HG03064 (cell line): Measurements from ENCODE around the gene DECR2.

Source experiments
- ATAC-seq: cut with Tn5 transposase; IDR thresholded peaks from one replicate; pipeline ENCODE4 v1.9.1; 2021; ENCODE audit warnings: low read depth; ENCODE audit not compliant: unreplicated experiment

DECR2 gene

DNA sequence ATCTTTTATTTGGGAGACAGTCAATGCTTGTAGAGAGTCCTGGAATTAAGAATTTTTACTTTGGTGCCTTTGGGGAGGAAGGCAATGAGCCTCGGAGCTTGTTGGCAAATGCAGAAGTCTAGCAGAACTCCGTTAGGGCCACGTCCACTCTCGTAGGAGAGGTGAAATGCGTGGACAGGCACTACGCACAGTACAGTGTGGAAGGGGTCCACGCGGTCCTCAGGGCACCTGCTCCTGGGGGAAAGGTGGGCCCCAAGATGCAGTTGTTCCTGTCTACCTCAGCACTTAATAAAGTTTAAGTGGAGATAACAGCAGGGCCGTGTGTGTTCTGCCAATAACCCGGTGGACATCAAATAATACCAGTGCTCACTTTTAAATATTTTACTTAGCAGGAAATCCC, 25.6 kb downstream of the DECR2 start:
- ATAC-seq, result no peak

DNA sequence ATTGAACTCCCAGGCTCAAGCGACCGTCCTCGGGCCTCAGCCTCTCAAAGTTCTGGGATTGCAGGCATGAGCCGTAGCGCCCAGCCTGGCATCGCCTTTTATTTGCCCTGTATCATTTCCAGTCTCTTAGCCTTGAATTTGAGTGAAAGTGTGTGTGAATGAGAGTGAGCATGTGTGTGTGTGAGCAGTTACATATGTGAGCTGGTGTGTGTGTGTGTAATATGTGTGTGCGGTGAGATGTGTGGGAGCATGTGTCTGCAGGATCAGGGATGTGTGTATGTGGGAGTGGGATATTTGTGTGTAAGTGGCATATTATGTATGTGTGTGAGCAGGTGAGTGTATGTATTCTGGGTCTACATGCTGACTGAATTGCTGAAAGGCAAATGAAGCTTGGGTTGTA, 29.2 kb downstream of the DECR2 start:
- ATAC-seq, result no peak

DNA sequence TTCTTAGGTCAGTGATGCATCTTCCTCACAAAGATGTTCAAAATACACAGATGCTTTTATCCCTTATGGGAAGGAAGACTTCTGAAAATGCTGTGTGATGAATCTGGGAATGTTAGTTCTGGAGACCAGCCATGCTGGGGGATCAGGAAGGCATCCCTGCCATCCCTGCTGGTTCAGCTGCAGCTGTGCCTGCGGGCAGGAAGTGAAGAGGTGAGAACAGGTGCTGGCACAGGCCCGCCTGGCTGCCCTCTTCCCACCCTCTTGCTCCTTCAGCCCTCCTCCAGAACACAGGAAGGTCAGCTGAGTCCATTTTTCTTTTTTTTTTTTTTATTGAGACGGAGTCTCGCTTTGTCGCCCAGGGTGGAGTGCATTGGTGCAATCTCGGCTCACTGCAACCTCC, 38.9 kb downstream of the DECR2 start:
- no peak for ATAC-seq

DNA sequence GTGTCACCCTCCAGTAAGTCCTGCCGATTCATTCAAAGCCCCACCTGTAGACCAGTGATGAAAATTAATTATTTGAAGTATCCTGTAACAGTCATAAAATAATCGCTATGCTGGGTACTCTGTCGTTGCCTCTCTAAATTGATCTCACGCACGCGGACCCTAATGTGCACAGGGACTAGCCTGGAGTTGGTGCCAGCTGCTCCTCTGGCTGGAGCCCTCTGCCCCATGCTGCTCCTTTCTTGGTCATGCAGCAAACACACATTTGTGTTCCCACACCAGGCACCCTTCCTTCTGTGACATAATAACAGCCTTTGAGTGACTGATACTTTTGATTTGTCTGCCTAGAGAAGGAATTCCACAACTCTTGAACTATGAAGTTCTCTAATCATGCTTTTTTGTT, 39.8 kb downstream of the DECR2 start:
- no peak for ATAC-seq

DNA sequence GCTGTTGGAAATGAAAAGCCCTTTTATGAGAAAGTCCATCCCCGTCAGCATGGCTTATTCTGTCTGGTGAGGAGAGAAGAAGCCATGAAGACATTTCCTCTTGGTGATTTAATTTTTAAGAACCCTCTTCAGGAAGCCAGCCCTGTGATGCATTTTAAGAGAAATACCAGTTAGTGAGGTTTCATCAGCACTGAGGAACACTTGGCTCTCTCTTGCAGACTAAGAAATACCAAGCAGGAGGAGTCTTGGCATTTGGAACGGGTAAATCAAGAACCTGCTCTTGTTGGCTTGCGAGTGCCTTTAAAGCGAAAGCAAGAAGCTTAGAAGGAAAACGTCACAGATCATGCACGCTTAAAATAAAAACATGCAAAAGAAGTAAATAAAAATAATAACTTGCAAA, 41.3 kb downstream of the DECR2 start:
- ATAC-seq, result no peak

DNA sequence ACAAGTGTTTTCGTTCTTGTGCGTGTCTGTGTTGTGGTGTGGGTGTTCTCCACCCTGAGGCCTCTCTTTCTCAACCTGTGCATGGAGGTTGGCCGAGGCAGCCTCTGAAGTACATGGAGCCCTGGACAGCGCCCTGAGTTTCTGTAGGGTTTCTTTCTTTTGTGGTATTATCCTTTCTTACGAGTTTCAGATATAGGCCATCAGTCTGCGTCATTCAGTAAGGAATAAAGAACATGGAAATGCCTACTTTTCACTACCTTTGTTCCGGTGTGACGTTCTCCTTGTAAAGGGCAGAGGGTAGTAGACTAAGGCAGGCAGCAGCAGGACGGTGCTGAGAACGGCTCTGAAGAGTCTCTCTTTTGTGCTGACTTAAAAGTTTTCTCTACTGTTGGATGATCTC, 42.3 kb downstream of the DECR2 start:
- no peak for ATAC-seq

DNA sequence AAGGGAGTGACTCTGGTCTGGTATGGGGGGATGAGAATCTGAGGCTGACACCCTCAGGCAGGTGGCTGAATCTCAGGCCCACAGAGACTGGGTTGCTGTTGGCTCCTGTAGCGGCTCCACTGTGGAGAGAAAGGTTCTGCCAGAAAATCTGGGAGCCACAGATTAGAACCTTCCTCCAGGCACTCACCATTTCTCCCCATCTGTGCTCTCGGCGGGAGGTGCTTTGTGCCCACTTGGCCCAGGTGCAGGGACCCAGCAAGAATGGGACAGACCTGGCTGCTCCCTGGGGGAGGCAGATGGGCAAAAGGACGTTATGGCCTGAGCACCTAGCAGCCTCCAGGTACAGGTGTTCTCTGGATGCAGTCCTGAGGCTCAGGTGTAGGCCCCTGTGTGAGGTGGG, 43.9 kb downstream of the DECR2 start:
- no peak for ATAC-seq

DNA sequence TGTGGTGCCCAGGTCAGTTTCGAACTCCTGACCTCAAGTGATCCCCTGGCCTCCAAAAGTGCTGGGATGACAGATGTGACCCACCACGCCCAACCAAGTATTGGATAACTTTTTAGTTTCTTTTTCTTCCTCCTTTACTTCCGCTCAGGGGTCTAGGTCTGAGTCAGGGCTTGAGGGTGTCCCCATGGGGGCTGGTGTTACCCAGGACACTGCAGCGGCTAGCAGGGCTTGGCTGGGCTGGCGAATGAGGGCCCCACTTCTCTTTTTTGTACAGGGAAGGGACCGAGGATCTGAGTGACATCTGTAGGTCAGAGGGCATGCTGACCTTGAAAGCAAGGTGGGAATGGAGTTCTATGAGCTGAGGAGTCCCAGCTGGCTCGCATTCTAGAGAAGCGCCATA, 48.7 kb downstream of the DECR2 start:
- no peak for ATAC-seq

DNA sequence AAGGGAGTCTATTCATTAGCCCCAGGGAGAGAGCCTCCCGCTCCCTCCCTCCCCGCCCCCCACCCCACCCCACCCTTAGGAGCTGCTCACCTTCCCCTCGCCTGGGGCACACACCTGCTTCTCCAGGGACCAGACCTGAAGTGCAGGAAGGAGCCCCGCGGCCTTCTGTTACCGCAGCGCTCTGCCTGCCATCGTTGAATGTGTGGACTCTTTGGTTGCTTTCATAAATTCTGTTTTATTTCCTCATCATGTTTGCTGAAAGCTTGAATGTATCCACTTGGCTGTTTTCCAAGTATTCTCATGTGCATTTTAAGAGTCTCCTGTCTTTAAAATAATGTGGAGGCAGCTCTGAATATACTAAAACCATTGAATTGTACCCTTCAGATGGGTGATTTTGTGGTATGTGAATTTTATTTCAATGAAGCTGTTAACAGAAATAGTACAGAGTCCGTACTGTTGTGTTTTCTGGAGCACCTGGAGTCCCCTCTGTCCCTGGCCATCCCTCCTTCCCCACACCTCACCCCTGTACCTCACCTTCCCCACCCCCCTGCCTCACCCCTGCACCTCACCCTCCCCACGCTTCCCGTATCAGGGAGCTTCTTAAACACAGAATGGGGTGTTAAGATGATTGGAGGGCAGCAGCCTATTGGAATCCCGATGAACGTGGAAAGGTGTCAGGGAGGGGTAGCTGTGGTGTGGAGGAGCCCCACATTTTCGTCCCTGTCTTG, 49.3 kb downstream of the DECR2 start:
- ATAC-seq, result no peak

DNA sequence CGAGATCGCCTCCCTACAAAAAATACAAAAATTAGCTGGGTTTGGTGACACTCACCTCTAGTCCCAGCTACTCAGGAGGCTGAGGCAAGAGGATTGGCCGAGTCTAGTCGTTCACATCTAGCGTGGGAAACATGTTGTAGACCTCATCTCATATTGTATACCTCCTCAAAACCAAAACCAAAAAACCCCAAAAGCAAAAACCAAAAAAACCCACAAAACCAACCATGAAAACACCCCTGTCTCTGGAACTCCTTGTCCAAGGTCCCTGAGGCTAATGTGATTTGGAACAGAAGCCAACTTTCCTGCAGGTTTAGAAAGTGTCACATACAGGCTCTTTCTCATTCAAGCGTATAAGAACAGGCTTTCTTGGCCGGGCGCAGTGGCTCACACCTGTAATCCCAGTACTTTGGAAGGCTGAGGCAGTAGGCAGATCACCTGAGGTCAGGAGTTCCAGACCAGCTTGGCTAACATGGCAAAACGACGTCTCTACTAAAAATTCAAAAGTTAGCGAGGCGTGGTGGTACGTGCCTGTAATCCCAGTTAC, 52.8 kb downstream of the DECR2 start:
- no peak for ATAC-seq

DNA sequence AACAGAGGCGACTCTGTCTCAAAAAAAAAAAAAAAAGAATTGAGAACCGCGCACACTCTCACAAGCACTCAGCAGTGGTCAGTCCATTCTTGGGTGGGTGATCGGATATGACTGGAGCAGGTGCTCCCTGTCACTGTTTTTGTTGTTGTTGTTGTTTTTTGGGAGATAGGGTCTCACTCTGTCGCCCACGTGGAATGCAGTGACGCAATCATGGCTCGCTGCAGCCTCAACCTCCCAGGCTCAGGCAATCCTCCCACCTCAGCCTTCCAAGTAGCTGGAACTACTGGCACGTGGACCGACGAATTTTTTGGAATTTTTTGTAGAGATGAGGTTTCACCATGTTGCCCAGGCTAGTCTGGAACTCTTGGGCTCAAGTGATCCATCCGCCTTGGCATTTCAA, 53.8 kb downstream of the DECR2 start:
- no peak for ATAC-seq

DNA sequence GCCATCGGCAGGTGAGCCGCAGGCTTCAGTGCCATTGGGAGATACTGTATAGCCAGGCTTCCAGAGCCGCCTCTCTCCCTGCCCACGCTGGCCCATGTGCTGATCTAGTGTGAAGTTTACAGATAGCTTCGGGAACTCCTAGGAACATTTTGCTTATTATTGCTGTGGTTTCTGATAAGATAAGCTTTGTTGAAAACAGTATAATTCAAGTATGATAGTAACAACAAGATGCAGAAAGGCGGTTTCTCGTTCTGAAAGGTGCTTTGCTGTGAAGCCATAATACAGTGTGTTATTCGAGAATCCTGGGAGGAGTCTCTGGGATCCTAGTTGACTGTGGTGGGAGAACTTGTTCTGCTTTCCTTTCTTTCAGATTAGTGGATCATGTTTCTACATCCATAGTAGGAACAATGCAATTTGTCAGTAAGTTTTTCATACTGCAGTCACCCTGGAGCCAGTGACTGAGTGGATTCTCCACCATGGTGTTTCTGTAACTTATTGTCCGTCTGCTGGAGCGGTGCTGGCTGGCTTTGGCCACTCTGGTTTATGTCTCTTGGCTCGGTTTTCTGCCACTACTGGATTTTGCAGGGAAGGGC, 55.3 kb downstream of the DECR2 start:
- ATAC-seq, result no peak

DNA sequence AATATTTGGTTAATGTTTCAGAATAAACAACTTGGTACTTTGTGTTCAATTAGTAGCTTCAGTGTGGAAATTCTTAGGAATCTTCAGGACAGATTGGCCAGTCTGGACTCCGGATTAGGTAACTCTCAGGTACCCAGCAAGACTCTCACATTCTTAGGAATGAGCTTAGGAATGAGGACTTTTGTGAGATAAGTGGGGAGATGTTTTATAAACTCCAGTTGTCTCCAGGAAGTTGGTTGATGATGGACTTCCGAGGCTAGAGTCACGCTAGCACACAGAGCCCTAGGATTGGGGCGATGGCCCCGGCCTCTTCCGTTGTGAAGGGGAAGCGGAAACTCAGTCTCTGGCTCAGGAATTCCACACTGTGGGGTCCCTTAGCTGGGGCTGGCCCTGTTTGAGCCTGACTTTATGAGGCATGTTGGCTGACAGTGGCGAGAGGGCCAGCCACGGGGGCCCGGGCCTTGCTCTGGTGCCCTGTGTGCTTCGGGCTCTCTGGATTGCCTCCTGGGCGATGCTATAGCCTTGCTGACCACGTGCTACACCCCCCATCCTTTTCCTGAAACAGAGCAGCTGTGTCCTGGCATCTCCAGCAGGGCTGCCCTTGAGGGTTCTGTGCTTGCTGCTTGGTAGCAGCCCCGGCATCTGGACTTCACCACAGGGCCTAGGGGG, 56.2 kb downstream of the DECR2 start:
- no peak for ATAC-seq

DNA sequence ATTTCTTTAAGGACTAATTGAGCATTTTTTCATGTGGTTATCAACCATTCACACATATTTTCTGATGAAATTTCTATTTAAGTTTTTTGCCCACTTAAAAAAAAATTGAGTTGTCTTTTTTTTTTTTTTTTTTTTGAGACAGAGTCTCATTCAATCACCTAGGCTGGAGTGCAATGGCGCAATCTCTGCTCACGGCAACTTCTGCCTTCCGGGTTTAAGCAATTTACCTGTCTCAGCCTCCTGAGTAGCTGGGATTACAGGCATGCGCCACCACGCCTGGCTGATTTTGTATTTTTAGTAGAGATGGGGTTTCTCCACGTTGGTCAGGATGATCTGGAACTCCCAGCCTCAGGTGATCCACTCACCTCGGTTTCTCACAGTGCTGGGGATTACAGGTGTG, 58.1 kb downstream of the DECR2 start:
- ATAC-seq, result no peak

DNA sequence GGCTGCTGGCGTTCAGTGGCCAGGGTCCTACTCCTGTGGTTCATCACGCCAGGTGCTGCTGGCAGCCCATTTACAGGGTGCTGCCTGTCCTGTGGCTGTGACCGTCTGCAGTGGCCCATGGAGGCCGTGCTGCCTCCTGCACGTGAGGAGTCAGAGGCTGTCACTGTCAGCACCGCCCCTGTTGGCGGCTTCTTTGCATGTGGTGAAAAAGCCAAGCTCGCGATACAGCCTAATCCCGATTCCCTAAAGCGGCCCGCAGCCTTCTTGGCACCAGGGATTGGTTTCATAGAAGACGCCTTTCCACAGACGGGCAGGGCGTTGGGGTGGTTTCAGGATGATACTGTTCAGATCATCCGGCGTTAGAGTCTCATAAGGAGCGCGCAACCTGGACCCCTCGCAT, 59.1 kb downstream of the DECR2 start:
- ATAC-seq, result no peak
